SH-SY5Y (cell line): ENCODE measurements around the gene ANO4.

Source experiments
- GATA2 ChIP-seq: IDR thresholded peaks from 2 replicates; pipeline ENCODE4 v1.6.1; 2011; ENCODE audit warnings: mild to moderate bottlenecking, low read depth, low read length
- GATA3 ChIP-seq: IDR thresholded peaks from 2 replicates; pipeline ENCODE4 v1.6.1; 2011; ENCODE audit warnings: low read depth, mild to moderate bottlenecking, low read length, moderate library complexity

DNA sequence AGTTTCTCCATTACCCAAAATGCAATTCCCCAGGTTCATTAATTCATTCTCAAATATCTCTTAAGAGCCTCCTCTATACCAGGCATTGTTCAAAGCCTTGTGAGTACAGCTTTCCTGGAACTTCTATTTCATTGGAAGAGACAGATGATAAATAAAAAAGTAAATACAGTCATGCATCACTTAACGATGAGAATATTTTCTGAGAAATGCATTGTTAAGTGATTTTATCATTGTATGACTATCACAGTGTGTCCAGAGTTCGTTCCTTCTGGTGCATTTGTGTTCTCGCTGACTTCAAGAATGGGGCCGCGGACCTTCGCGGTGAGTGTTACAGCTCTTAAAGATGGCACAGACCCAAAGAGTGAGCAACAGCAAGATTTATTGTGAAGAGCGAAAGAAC lies 66.0 kb downstream of the ANO4 start:
- no peak for TF ChIP-seq GATA2
- TF ChIP-seq GATA3, result no peak
